OCI-LY3 (cell line): ENCODE data around the gene LYPLA2.
"Not testable (repeated sequence)": the region's sequence is repeated elsewhere in the genome, so short reads cannot be mapped to it uniquely, and the experiment has no call there.

Experiments
- H2AFZ ChIP-seq: fragments of 200-600, 300-600 bp; shearing (Covaris generic); 2 replicates; pipeline ENCODE4 v1.6.0; 2014; ENCODE audit warnings: antibody characterized with exemption, low read depth, low read length
- H3K27ac ChIP-seq: fragments of 200-600, 300-600 bp; sonication (generic); 2 replicates; pipeline ENCODE4 v1.5.1; 2014; ENCODE audit warnings: mild to moderate bottlenecking, low read length, moderate library complexity, mixed read lengths
- H3K27me3 ChIP-seq: fragments of 200-600, 300-600 bp; sonication (generic); 2 replicates; pipeline ENCODE4 v1.6.1; 2014; ENCODE audit warnings: low read depth, low read length, mixed read lengths
- H3K36me3 ChIP-seq: fragments of 200-600, 300-600 bp; sonication (generic); replicated peaks from 2 replicates; pipeline ENCODE3; 2014; ENCODE audit warnings: low read depth, low read length, mixed read lengths
- H3K4me1 ChIP-seq: fragments of 300-600, 200-600 bp; sonication (generic); 2 replicates; pipeline ENCODE4 v1.6.1; 2014; ENCODE audit warnings: low read length, mixed read lengths
- H3K4me2 ChIP-seq: fragments of 200-600, 300-600 bp; sonication (generic); 2 replicates; pipeline ENCODE4 v1.6.1; 2014; ENCODE audit warnings: low read length, mixed read lengths
- H3K4me3 ChIP-seq: fragments of 300-600, 200-600 bp; sonication (generic); 2 replicates; pipeline ENCODE4 v1.5.1; 2014; ENCODE audit warnings: antibody characterized with exemption, mild to moderate bottlenecking, low read length, moderate library complexity
- H3K79me2 ChIP-seq: fragments of 300-600, 200-600 bp; shearing (Covaris generic); 2 replicates; pipeline ENCODE4 v1.6.1; 2014; ENCODE audit warnings: mild to moderate bottlenecking, low read length, mixed read lengths
- H3K9ac ChIP-seq: fragments of 300-600, 200-600 bp; shearing (Covaris generic); 2 replicates; pipeline ENCODE4 v1.6.0; 2014; ENCODE audit warnings: mild to moderate bottlenecking, low read length, moderate library complexity
- H3K9me3 ChIP-seq: fragments of 200-600, 300-600 bp; shearing (Covaris generic); 2 replicates; pipeline ENCODE4 v1.6.1; 2014; ENCODE audit warnings: low read length, mixed read lengths; ENCODE audit not compliant: insufficient read depth
- H4K20me1 ChIP-seq: fragments of 200-600, 300-600 bp; sonication (generic); 2 replicates; pipeline ENCODE4 v1.6.1; 2016; ENCODE audit warnings: low read length, mixed read lengths; ENCODE audit not compliant: insufficient read depth
- CTCF ChIP-seq: fragments of 200-600, 300-600 bp; sonication (generic); IDR thresholded peaks from 2 replicates; pipeline ENCODE4 v1.5.1; 2014; ENCODE audit warnings: antibody characterized with exemption, low read length, low read depth
- EZH2phosphoT487 ChIP-seq: fragments of 200-600 bp; shearing (Covaris generic); IDR thresholded peaks from 2 replicates; pipeline ENCODE4 v1.6.1; 2018; ENCODE audit warnings: antibody characterized with exemption, mixed run types, low read depth

Gene LYPLA2

DNA sequence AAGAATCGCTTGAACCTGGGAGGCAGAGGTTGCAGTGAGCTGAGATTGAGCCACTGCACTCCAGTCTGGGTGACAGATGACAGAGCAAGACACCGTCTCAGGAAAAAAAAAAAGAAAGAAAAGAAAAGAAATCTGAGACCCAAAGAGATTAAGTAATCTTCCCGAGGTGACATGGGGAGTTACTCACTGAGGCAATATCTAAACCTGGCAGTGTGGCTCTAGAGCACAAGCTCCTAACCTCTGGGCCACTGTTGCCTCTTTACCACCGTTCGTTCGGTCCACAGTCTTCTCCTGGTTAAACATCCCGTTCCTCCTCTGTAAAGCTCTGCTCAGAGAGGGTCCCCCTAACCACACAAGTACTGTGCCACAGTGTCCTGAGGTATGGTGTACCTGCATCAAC, 32.8 kb downstream of the LYPLA2 start:
- Histone ChIP-seq H3K4me3 (0 out of 2 replicates have a peak overlapping the region, but pooled peaks have one; percentile 91), H4K20me1 (no peaks in the 10 kb centered on the region), H3K36me3 (no peaks in the 10 kb centered on the region), H3K4me2 (peak overlapping the region; percentile 77; the same call in 1 of the 2 replicates), H3K79me2 (peaks cover 14% of the 10 kb centered on the region), H3K9me3 (no peaks in the 10 kb centered on the region), H3K9ac (no peak overlapping the region), H2AFZ (no peak overlapping the region), H3K4me1 (peaks cover 6% of the 10 kb centered on the region; the same call in 1 of the 2 replicates), H3K27me3 (no peaks in the 10 kb centered on the region), H3K27ac (no peak overlapping the region)
- TF ChIP-seq EZH2phosphoT487 (no peak), CTCF (no peak)

GRCh38 chr1:23824711-23825075, 33.7 kb downstream of the LYPLA2 start:
- no peak overlapping the region for H2AFZ ChIP-seq
- peak overlapping the region; percentile 42 for H3K27ac ChIP-seq
- peak overlapping the region; percentile 86 for H3K9ac ChIP-seq
- TF ChIP-seq CTCF, result no peak
- TF ChIP-seq EZH2phosphoT487, result no peak
- peaks cover 6% of the 10 kb centered on the region; the same call in 1 of the 2 replicates for H3K4me1 ChIP-seq
- H4K20me1 ChIP-seq, result no peaks in the 10 kb centered on the region
- H3K4me2 ChIP-seq, result peak overlapping the region; percentile 77
- H3K4me3 ChIP-seq, result peak overlapping the region; percentile 91
- H3K27me3 ChIP-seq, result no peaks in the 10 kb centered on the region
- peaks cover 14% of the 10 kb centered on the region for H3K79me2 ChIP-seq
- no peaks in the 10 kb centered on the region for H3K36me3 ChIP-seq
- H3K9me3 ChIP-seq, result no peaks in the 10 kb centered on the region

- Histone ChIP-seq H3K27me3 (no peaks in the 10 kb centered on the region), H3K4me3 (peak within 1 kb of the TSS; percentile 91), H2AFZ (peak within 1 kb of the TSS; percentile 83; the same call in 1 of the 2 replicates), H3K9ac (peak within 1 kb of the TSS; percentile 86), H3K27ac (peak within 1 kb of the TSS; percentile 42), H3K79me2 (peaks cover 14% of the 10 kb centered on the region), H4K20me1 (no peaks in the 10 kb centered on the region), H3K36me3 (no peaks in the 10 kb centered on the region), H3K4me1 (peaks cover 6% of the 10 kb centered on the region; the same call in 1 of the 2 replicates), H3K4me2 (peak within 1 kb of the TSS; percentile 77), H3K9me3 (no peaks in the 10 kb centered on the region)
- TF ChIP-seq EZH2phosphoT487 (no peak), CTCF (no peak)
These were observed 34.3 kb downstream of the LYPLA2 start, which contains the start of gene HMGCL for GRCh38 chr1:23825076-23825761. Gene HMGCL, minus strand, starts transcription at chr1:23825429. Its CDS starts 14 bp downstream, at chr1:23825415.

DNA sequence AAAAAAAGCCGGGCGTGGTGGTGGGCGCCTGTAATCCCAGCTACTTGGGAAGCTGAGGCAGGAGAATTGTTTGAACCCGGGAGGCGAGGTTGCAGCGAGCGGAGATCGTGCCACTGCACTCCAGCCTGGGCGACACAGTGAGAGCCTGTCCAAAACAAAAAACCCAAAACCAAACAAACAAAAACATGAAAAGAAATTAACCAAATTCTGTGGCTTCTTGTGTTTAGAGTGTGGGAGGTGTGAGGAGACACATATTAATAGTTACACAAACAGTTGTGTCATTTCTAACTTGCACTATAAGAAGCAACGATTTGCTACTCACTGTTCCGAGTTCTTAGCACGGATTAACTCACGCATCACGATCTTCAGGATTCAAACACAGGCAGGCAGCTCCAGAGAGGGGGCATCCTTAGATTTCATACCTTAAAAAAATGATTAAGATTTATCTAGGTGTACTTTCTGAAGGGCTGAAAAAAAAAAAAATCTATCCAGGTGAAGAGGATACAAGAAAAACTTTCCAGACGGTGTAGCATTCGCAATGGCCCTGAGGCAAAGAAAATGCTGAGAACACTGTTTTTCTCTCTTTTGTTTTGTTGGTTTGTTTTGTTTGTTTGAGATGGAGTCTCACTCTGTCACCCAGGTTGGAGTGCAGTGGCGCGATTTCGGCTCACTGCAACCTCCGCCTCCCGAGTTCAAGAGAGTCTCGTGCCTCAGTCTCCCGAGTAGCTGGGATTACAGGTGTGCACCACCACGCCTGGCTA, 35.0 kb downstream of the LYPLA2 start:
- Histone ChIP-seq H3K4me2 (peak overlapping the region; percentile 67), H2AFZ (peak overlapping the region; percentile 83; the same call in 1 of the 2 replicates), H3K27me3 (no peaks in the 10 kb centered on the region), H3K4me3 (peak overlapping the region; percentile 91), H3K27ac (no peak overlapping the region), H4K20me1 (no peaks in the 10 kb centered on the region), H3K9me3 (no peaks in the 10 kb centered on the region), H3K4me1 (peaks cover 6% of the 10 kb centered on the region; the same call in 1 of the 2 replicates), H3K36me3 (no peaks in the 10 kb centered on the region), H3K9ac (peak overlapping the region; percentile 86), H3K79me2 (peaks cover 14% of the 10 kb centered on the region)
- TF ChIP-seq CTCF (no peak), EZH2phosphoT487 (no peak)

DNA sequence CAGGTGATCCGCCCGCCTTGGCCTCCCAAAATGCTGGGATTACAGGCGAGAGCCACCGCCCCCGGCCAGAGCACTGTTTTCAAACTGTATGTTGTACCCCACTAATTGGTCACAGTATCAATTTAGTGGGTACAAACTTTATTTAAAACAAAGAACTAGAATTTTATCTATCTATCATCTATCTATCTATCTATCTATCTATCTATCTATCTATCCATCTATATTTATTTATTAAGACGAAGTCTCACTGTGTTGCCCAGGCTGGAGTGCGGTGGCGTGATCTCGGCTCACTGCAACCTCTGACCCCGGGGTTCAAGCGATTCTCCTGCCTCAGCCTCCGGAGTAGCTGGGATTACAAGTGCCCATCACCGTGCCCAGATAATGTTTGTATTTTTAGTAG, 35.6 kb downstream of the LYPLA2 start:
- H2AFZ ChIP-seq, H4K20me1 ChIP-seq, H3K27ac ChIP-seq, H3K36me3 ChIP-seq, H3K27me3 ChIP-seq, H3K4me1 ChIP-seq, H3K9me3 ChIP-seq, H3K9ac ChIP-seq, H3K4me2 ChIP-seq, H3K4me3 ChIP-seq: not testable (repeated sequence)
- H3K79me2 ChIP-seq, result peaks cover 14% of the 10 kb centered on the region
